GM10266 (cell line): ENCODE results near the gene PNPLA2.

Experiments
- DNase-seq: peaks from one replicate; pipeline ENCODE4 v3.0.0; 2012; ENCODE audit errors: extremely low spot score
- TF ChIP-seq, protein P1 (sequence below): IDR thresholded peaks from 2 replicates; pipeline ENCODE4 v1.5.1; 2012; ENCODE audit warnings: mild to moderate bottlenecking, low read depth; ENCODE audit not compliant: control insufficient read depth, insufficient read depth; ENCODE audit errors: missing control alignments

The PNPLA2 gene

DNA sequence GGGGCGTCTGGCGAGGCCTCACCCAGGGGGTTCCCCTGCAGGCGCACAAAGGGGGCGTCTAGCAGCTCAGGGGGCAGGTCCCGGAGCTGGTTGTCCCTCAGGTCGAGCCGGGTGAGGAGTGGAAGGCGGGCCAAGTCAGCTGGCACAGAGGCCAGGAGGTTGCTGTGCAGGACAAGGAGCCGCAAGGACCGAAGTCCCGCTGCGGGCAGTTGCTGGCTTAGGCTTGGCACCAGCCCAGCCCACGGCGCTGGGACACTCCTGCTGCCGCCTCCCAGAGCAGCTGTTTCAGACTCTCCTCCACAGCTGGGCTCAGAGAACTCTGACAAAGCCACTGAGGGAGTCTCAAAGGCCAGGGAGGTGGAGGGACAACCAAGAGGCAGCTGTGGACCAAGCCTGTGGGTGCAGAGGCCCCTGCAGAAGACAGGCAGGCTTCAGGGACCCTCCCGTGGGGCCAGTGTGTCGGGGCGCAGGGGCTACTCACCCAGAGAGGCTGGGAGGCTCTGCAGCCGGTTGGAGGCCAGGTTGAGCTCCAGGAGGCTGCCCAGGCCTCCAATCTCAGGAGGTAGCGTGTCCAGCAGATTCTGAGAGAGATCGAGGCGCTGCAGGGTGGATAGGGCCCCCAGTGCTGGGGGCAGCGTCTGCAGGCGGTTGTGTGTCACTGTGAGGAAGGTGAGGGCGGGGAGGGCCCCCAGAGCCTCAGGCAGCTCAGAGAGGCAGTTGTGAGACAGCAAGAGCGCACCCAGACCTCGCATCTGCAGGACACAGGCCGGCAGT is 15.8 kb upstream of the PNPLA2 start:
- TF ChIP-seq, protein P1, sequence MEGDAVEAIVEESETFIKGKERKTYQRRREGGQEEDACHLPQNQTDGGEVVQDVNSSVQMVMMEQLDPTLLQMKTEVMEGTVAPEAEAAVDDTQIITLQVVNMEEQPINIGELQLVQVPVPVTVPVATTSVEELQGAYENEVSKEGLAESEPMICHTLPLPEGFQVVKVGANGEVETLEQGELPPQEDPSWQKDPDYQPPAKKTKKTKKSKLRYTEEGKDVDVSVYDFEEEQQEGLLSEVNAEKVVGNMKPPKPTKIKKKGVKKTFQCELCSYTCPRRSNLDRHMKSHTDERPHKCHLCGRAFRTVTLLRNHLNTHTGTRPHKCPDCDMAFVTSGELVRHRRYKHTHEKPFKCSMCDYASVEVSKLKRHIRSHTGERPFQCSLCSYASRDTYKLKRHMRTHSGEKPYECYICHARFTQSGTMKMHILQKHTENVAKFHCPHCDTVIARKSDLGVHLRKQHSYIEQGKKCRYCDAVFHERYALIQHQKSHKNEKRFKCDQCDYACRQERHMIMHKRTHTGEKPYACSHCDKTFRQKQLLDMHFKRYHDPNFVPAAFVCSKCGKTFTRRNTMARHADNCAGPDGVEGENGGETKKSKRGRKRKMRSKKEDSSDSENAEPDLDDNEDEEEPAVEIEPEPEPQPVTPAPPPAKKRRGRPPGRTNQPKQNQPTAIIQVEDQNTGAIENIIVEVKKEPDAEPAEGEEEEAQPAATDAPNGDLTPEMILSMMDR = no peak
- DNase-seq = no peak

DNA sequence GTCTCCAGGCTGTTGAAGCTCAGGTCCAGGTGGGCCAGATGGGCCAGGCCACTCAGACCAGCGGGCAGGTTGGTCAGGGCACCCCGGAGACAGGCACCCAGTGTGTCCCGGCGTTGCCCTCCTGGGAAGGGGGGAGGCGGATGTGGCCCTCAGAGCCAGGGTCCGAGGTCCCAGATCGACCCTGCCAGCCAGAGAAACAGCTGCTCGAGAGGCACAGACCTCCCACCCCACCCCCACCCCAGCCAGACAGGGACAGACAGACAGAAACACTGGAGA is 15.3 kb upstream of the PNPLA2 start:
- no peak for DNase-seq
- TF ChIP-seq, protein P1 = no peak

DNA sequence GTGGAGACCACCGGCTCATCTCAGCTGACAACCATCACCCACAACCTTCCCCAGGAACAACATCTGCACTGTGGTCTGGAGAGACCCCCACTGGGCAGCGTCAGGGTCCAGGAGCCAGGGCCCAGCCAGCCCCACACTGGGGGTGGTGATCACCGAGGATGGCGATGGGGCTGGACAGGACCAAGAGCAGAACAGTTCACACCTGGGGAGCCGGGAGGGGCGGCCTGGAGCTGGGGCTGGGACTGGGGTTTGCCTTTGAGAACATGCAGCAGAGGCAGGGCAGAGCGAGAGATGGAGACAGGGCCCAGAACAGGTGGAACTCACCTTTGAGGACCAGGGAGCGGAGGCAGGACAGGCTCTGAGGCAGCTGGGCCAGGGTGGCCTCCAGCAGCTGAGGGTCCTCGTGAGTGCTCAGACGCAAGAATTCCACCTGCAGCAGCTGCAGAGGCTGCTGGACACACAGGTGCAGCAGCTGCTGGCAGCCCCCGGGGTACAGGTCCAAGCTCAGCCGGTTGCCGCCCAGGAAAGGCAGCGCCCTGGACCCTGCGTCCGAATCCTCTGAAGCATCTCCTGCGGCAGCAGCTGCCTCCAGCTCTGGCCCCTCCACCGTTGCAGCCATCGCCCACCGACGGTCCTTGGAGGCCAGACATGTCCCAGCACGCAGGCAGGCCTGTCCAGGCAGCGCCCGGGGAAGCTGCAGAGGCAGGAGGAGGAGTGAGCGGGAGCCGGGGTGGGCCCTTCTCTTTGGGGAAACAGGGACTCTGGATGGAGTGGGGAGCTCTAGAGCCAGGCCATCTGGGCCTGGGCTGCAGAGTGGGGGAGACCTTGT is 14.7 kb upstream of the PNPLA2 start:
- TF ChIP-seq, protein P1 = no peak
- no peak for DNase-seq

DNA sequence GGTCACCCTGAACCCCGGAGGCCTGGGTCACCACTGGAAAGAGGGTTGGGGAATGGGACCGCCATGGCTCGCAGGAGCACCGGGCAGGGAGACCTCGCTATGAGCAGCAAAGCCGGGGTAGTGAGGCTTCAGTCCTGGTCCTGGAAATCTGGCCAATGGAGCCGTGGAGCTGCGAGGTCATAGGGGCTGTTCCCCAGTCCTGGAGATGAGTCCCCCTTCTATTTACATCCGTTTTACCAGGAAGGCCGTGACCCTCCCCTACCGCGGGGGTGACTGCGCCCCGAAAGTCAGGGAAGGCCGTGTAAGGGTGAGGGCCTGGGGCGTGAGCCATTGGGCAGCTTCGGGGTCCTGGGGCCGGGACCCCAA is 14.1 kb upstream of the PNPLA2 start:
- TF ChIP-seq, protein P1 = no peak
- no peak for DNase-seq

DNA sequence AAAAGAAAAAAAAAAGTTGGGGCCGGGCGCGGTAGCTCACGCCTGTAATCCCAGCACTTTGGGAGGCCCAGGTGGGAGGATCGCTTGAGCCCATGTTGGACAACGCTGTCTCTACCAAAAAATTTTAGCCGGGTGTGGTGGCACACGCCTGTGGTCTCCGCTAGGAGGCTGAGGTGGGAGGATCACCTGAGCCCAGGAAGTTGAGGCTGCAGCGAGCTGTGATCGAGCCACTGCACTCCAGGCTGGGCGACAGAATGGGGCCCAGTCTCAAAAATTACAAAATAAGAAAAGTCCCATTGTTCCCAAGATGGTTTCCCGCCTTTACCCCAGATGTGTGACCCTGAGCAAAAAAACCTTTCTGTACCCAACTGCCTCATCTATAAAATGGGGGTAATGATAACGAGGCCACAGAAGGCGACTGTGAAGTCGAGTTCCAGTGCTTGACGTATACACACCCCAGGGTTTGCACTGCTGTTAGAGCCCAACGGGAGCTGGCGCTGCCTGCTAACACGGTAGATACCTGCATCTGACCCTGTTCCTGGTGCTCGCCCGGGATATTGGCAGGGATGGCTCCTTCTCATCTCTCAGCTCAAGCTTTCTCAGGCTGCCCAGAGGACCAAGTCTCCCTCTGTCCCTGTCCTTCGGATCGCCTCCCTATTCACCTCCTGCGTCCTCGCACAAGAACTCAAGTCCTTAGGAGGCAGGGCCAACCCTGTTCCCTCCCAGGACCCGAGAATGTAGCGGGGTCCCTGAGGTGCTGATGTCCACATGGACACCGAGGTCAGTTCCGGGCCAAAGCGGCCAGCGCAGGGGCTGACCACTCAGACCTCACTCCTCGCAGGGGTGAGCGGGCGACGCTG is 10.1 kb upstream of the PNPLA2 start:
- no peak for DNase-seq
- TF ChIP-seq, protein P1 = peak; percentile 6

DNA sequence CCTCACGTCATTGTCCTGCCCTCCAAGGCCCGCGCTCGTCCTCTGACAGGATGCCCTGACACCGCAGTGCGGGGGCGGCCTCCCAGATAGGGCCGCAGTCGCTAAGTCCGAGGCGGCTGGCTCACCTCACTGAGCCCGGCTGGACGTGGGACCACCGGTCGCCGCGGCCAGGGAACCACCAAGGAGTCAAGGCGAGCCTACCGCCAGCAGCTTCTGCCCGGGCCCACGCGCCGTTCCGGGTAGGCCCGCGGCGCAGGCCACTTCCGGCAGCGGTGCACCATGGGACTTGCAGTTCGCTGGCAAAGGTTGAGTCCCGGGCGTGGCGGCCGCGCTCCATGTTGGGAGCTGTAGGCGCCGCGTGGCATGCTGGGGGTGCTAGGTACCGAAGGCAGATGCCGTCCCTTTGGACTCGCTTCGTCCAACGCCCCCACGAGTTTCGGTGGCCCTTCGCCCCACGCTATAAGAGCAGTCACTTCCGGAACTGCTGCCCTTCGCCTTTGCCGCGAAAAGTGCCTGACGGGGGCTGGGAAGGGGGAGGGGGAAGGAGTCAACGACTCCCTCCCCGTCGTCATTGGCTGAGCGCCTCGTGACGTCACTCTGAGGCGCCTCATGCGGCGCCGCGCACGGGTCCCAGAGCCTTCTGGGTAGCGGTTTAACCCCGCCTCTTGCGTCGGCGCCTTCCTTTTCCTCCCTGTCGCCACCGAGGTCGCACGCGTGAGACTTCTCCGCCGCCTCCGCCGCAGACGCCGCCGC is 9.3 kb upstream of the PNPLA2 start, which contains the start of gene RPLP2:
Gene RPLP2, plus strand, starts transcription at position 681 of the 753 bp plus-strand sequence. CDS start 268 bp downstream, outside the sequence.
- TF ChIP-seq, protein P1 = no peak

More for the DNA sequence above, 9.3 kb upstream of the PNPLA2 start, which contains the start of gene RPLP2:
- peak; percentile 99 for DNase-seq
